Astrocyte of the cerebellum (primary cell): Measurements from ENCODE around the gene FRMD4A.
A peak's percentile ranks its signal among the peaks of the same experiment; 100 is the strongest.

ENCODE experiments used
- DNase-seq: peaks from one replicate; pipeline ENCODE4 v3.0.0-alpha.2; 2011; ENCODE audit warnings: low read depth
- H3K4me3 ChIP-seq: 2 replicates; pipeline ENCODE4 v1.5.1; 2011; ENCODE audit warnings: mild to moderate bottlenecking, low read depth, low read length, moderate library complexity
- CTCF ChIP-seq: IDR thresholded peaks from 2 replicates; pipeline ENCODE4 v1.5.1; 2012; ENCODE audit warnings: low read length, low read depth, moderate library complexity, mild to moderate bottlenecking; ENCODE audit errors: missing control alignments
- in situ Hi-C: cut with HindIII; loops from 2 replicates; pipeline ENCODE4 v1.10.0; 2017; ENCODE audit warnings: low sequenced_read_pairs

FRMD4A gene

GRCh38 chr10:13887761-13888160 lies 443.0 kb downstream of the FRMD4A start:
- in situ Hi-C loops: no loop called here
- DNase-seq: no peak

GRCh38 chr10:13885238-13885990 lies 445.3 kb downstream of the FRMD4A start:
- no peak for DNase-seq
- in situ Hi-C loops: no loop called here
- H3K4me3 ChIP-seq: no peak overlapping the region
- TF ChIP-seq CTCF: no peak

More at GRCh38 chr10:13887761-13888160, 443.0 kb downstream of the FRMD4A start:
- no peak overlapping the region for H3K4me3 ChIP-seq
- no peak for TF ChIP-seq CTCF

- no peak for DNase-seq
- TF ChIP-seq CTCF: no peak
- no peak overlapping the region for H3K4me3 ChIP-seq
- in situ Hi-C loops: no loop called here
These were observed 446.9 kb downstream of the FRMD4A start for GRCh38 chr10:13883636-13884444.

- TF ChIP-seq CTCF: no peak
- peak overlapping the region; percentile 0 for H3K4me3 ChIP-seq
- in situ Hi-C loops: no loop called here
- DNase-seq: peak; percentile 95
These were observed 448.5 kb downstream of the FRMD4A start for GRCh38 chr10:13882119-13882711.

- DNase-seq: no peak
- H3K4me3 ChIP-seq: no peak overlapping the region
- no peak for TF ChIP-seq CTCF
- in situ Hi-C loops: no loop called here
These were observed 450.0 kb downstream of the FRMD4A start for GRCh38 chr10:13880760-13881159.

- no peak for DNase-seq
- no peak overlapping the region for H3K4me3 ChIP-seq
These were observed 453.4 kb downstream of the FRMD4A start for GRCh38 chr10:13877154-13877909.

More at GRCh38 chr10:13877154-13877909, 453.4 kb downstream of the FRMD4A start:
- in situ Hi-C loops: no loop called here
- TF ChIP-seq CTCF: no peak
